ENCODE results near the gene EHD2.

EHD2 gene

GRCh38 chr19:47679251-47679900, 33.8 kb upstream of the EHD2 start:
- no peak overlapping the region for H3K9ac ChIP-seq (ENCODE audit: low read length)
- peaks cover 2% of the 10 kb centered on the region for H3K4me1 ChIP-seq (ENCODE audit: control insufficient read depth, low read depth, low read length)
- H3K27me3 ChIP-seq (ENCODE audit: insufficient read depth, low read length, poor library complexity) = no peaks in the 10 kb centered on the region
- no peak overlapping the region for H3K4me2 ChIP-seq (ENCODE audit: low read length)
- H3K79me2 ChIP-seq (ENCODE audit: control insufficient read depth, insufficient read depth, low read length) = no peaks in the 10 kb centered on the region
- no peak overlapping the region for H3K18ac ChIP-seq (ENCODE audit: low read length)
- no peak overlapping the region for H2BK120ac ChIP-seq (ENCODE audit: low read depth, low read length)
- peaks cover 2% of the 10 kb centered on the region for H3K79me1 ChIP-seq (ENCODE audit: low read length)
- no peaks in the 10 kb centered on the region for H3K36me3 ChIP-seq (ENCODE audit: control insufficient read depth, insufficient read depth, low read length)
- no peak overlapping the region for H4K8ac ChIP-seq (ENCODE audit: low read depth, low read length)
- H2BK5ac ChIP-seq (ENCODE audit: low read length) = no peak overlapping the region
- H3K23ac ChIP-seq (ENCODE audit: low read length) = no peak overlapping the region
- H3K4me3 ChIP-seq (ENCODE audit: low read length) = no peak overlapping the region
- H3K56ac ChIP-seq (ENCODE audit: low read length) = no peak overlapping the region
- H2BK15ac ChIP-seq (replicated peaks; ENCODE audit: low read depth) = no peak overlapping the region
- H3K4ac ChIP-seq (ENCODE audit: low read depth, low read length) = no peak overlapping the region
- no peak overlapping the region for H4K5ac ChIP-seq (ENCODE audit: low read length)
- H3K27ac ChIP-seq (ENCODE audit: low read depth, low read length) = no peak overlapping the region
- DNase-seq = no peak
- no peak overlapping the region for H2AK5ac ChIP-seq (ENCODE audit: low read length)
- WGBS (ENCODE audit: extremely low coverage, insufficient coverage, low lambda C conversion rate) = no CpG with 5 or more reads among the region's 30 CpGs

- no CpG with 5 or more reads among the region's 90 CpGs for WGBS (ENCODE audit: extremely low coverage, insufficient coverage, low lambda C conversion rate)
- H3K79me1 ChIP-seq (ENCODE audit: low read length) = peaks cover 8% of the 10 kb centered on the region
- no peak overlapping the region for H2BK5ac ChIP-seq (ENCODE audit: low read length)
- no peak overlapping the region for H3K56ac ChIP-seq (ENCODE audit: low read length)
- H3K4me3 ChIP-seq (ENCODE audit: low read length) = no peak overlapping the region
- H3K4me1 ChIP-seq (ENCODE audit: control insufficient read depth, low read depth, low read length) = peaks cover 3% of the 10 kb centered on the region
- no peak for DNase-seq
- no peak overlapping the region for H3K23ac ChIP-seq (ENCODE audit: low read length)
- no peak overlapping the region for H3K27ac ChIP-seq (ENCODE audit: low read depth, low read length)
- H4K5ac ChIP-seq (ENCODE audit: low read length) = no peak overlapping the region
- no peak overlapping the region for H4K8ac ChIP-seq (ENCODE audit: low read depth, low read length)
- H2BK120ac ChIP-seq (ENCODE audit: low read depth, low read length) = no peak overlapping the region
- no peak overlapping the region for H2AK5ac ChIP-seq (ENCODE audit: low read length)
- no peak overlapping the region for H3K9ac ChIP-seq (ENCODE audit: low read length)
- peaks cover 4% of the 10 kb centered on the region for H3K79me2 ChIP-seq (ENCODE audit: control insufficient read depth, insufficient read depth, low read length)
- no peak overlapping the region for H3K4ac ChIP-seq (ENCODE audit: low read depth, low read length)
- no peak overlapping the region for H3K18ac ChIP-seq (ENCODE audit: low read length)
- no peaks in the 10 kb centered on the region for H3K27me3 ChIP-seq (ENCODE audit: insufficient read depth, low read length, poor library complexity)
- H2BK15ac ChIP-seq (replicated peaks; ENCODE audit: low read depth) = no peak overlapping the region
- no peak overlapping the region for H3K4me2 ChIP-seq (ENCODE audit: low read length)
- H3K36me3 ChIP-seq (ENCODE audit: control insufficient read depth, insufficient read depth, low read length) = no peaks in the 10 kb centered on the region
These were observed 33.0 kb upstream of the EHD2 start for GRCh38 chr19:47679922-47680857.

DNA sequence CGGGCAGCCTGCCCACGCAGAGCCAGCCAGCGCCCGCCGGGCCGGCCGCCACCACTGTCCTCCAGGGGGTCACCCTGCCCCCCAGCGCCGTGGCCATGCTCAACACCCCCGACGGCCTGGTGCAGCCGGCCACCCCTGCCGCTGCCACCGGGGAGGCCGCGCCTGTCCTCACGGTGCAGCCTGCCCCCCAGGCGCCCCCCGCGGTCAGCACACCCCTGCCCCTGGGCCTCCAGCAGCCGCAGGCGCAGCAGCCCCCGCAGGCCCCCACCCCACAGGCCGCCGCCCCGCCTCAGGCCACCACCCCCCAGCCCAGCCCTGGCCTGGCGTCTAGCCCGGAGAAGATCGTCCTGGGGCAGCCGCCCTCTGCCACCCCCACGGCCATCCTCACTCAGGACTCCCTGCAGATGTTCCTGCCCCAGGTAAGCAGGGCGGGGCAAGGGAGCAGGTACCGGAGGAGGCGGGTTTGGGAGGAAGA, 32.3 kb upstream of the EHD2 start:
- peaks cover 4% of the 10 kb centered on the region for H3K79me2 ChIP-seq (ENCODE audit: control insufficient read depth, insufficient read depth, low read length)

GRCh38 chr19:47681388-47681787, 31.8 kb upstream of the EHD2 start:
- Histone ChIP-seq H3K79me2 (ENCODE audit: control insufficient read depth, insufficient read depth, low read length) (peaks cover 4% of the 10 kb centered on the region), H3K4ac (ENCODE audit: low read depth, low read length) (no peak overlapping the region), H2BK120ac (ENCODE audit: low read depth, low read length) (peak overlapping the region; percentile 22), H2BK5ac (ENCODE audit: low read length) (no peak overlapping the region), H2BK15ac (replicated peaks; ENCODE audit: low read depth) (no peak overlapping the region), H3K23ac (ENCODE audit: low read length) (peak overlapping the region; percentile 94), H3K36me3 (ENCODE audit: control insufficient read depth, insufficient read depth, low read length) (no peaks in the 10 kb centered on the region), H3K4me3 (ENCODE audit: low read length) (no peak overlapping the region), H2AK5ac (ENCODE audit: low read length) (no peak overlapping the region), H3K4me2 (ENCODE audit: low read length) (no peak overlapping the region), H3K27me3 (ENCODE audit: insufficient read depth, low read length, poor library complexity) (no peaks in the 10 kb centered on the region), H3K27ac (ENCODE audit: low read depth, low read length) (peak overlapping the region; percentile 42), H3K4me1 (ENCODE audit: control insufficient read depth, low read depth, low read length) (peaks cover 5% of the 10 kb centered on the region), H3K9ac (ENCODE audit: low read length) (peak overlapping the region; percentile 9), H3K79me1 (ENCODE audit: low read length) (peaks cover 11% of the 10 kb centered on the region), H4K8ac (ENCODE audit: low read depth, low read length) (no peak overlapping the region), H3K18ac (ENCODE audit: low read length) (peak overlapping the region; percentile 33), H3K56ac (ENCODE audit: low read length) (peak overlapping the region; percentile 81), H4K5ac (ENCODE audit: low read length) (no peak overlapping the region)
- WGBS (ENCODE audit: extremely low coverage, insufficient coverage, low lambda C conversion rate) = no CpG with 5 or more reads among the region's 6 CpGs
- no peak for DNase-seq

More for the DNA sequence above, 32.3 kb upstream of the EHD2 start:
- Histone ChIP-seq H3K4me1 (ENCODE audit: control insufficient read depth, low read depth, low read length) (peaks cover 5% of the 10 kb centered on the region), H3K18ac (ENCODE audit: low read length) (no peak overlapping the region), H3K4ac (ENCODE audit: low read depth, low read length) (no peak overlapping the region), H3K56ac (ENCODE audit: low read length) (peak overlapping the region; percentile 81), H2BK15ac (replicated peaks; ENCODE audit: low read depth) (no peak overlapping the region), H4K5ac (ENCODE audit: low read length) (no peak overlapping the region), H3K4me3 (ENCODE audit: low read length) (no peak overlapping the region), H3K79me1 (ENCODE audit: low read length) (peaks cover 11% of the 10 kb centered on the region), H3K23ac (ENCODE audit: low read length) (no peak overlapping the region), H3K27ac (ENCODE audit: low read depth, low read length) (no peak overlapping the region), H3K9ac (ENCODE audit: low read length) (no peak overlapping the region), H2AK5ac (ENCODE audit: low read length) (no peak overlapping the region), H3K4me2 (ENCODE audit: low read length) (no peak overlapping the region), H2BK5ac (ENCODE audit: low read length) (no peak overlapping the region), H3K36me3 (ENCODE audit: control insufficient read depth, insufficient read depth, low read length) (no peaks in the 10 kb centered on the region), H3K27me3 (ENCODE audit: insufficient read depth, low read length, poor library complexity) (no peaks in the 10 kb centered on the region), H4K8ac (ENCODE audit: low read depth, low read length) (no peak overlapping the region), H2BK120ac (ENCODE audit: low read depth, low read length) (no peak overlapping the region)
- DNase-seq = no peak
- no CpG with 5 or more reads among the region's 34 CpGs for WGBS (ENCODE audit: extremely low coverage, insufficient coverage, low lambda C conversion rate)

- peaks cover 11% of the 10 kb centered on the region for H3K79me1 ChIP-seq (ENCODE audit: low read length)
- H3K4me3 ChIP-seq (ENCODE audit: low read length) = no peak overlapping the region
- no CpG with 5 or more reads among the region's 23 CpGs for WGBS (ENCODE audit: extremely low coverage, insufficient coverage, low lambda C conversion rate)
- H2AK5ac ChIP-seq (ENCODE audit: low read length) = no peak overlapping the region
- DNase-seq = no peak
- H2BK120ac ChIP-seq (ENCODE audit: low read depth, low read length) = peak overlapping the region; percentile 22
- H3K4me2 ChIP-seq (ENCODE audit: low read length) = no peak overlapping the region
- no peak overlapping the region for H3K23ac ChIP-seq (ENCODE audit: low read length)
- no peak overlapping the region for H3K4ac ChIP-seq (ENCODE audit: low read depth, low read length)
- peak overlapping the region; percentile 42 for H3K27ac ChIP-seq (ENCODE audit: low read depth, low read length)
- H3K27me3 ChIP-seq (ENCODE audit: insufficient read depth, low read length, poor library complexity) = no peaks in the 10 kb centered on the region
- H3K18ac ChIP-seq (ENCODE audit: low read length) = peak overlapping the region; percentile 33
- H3K9ac ChIP-seq (ENCODE audit: low read length) = no peak overlapping the region
- H4K8ac ChIP-seq (ENCODE audit: low read depth, low read length) = no peak overlapping the region
- H2BK5ac ChIP-seq (ENCODE audit: low read length) = peak overlapping the region; percentile 44
- peak overlapping the region; percentile 81 for H3K56ac ChIP-seq (ENCODE audit: low read length)
- peaks cover 4% of the 10 kb centered on the region for H3K79me2 ChIP-seq (ENCODE audit: control insufficient read depth, insufficient read depth, low read length)
- H3K4me1 ChIP-seq (ENCODE audit: control insufficient read depth, low read depth, low read length) = peaks cover 5% of the 10 kb centered on the region
- H4K5ac ChIP-seq (ENCODE audit: low read length) = no peak overlapping the region
- no peaks in the 10 kb centered on the region for H3K36me3 ChIP-seq (ENCODE audit: control insufficient read depth, insufficient read depth, low read length)
- H2BK15ac ChIP-seq (replicated peaks; ENCODE audit: low read depth) = no peak overlapping the region
These were observed 31.3 kb upstream of the EHD2 start for GRCh38 chr19:47681936-47682335.
